Heart left ventricle (tissue), 13 donors: ENCODE data around the gene INSRR.

Experiments used
- POLR2A ChIP-seq, 2 donors: fragments of 450-650 bp; IDR thresholded peaks; one replicate each; pipeline ENCODE4 v1.6.1; 2017; ENCODE audit warnings: antibody characterized with exemption in 2 of 2, mild to moderate bottlenecking in 2 of 2, moderate library complexity in 2 of 2
- TF ChIP-seq, protein P1 (sequence below), 12 donors: fragments of 200-600 bp; sonication (generic) in 4 of 12; IDR thresholded peaks; one replicate each; pipeline versions ENCODE4 v1.5.0 to v1.8.0; 2018 to 2022; ENCODE audit warnings: antibody characterized with exemption in 12 of 12, mild to moderate bottlenecking in 5 of 12
- donor health status: ischemic (EF 13 %, LVEDD 7.1; RV severe dilation, severe dysfunction).
- donor health status: DM: no; HTN: yes; CAD: no.
- donor health status: DM: no; HTN: no; CAD: no.
- donor health status: ischemic (EF 25% LVEDD 6.9; RV normal size, moderate dysfunction).
- donor health status: ischemic (EF 25% LVEDD 5.7; RV mildly dilated, moderate dysfunction).
- donor health status: ischemic (EF 35%, LVEDD 5.7; RV mildly dilated, moderate dysfunction).
- donor health status: nonischemic (EF 11% LVEDD 7.7; RV severe dilation, severe dysfunction).
- donor health status: DM: yes; HTN: yes; CAD: no.
- donor health status: PGD.
- donor health status: ischemic (EF 29% LVEDD 5.4; RV normal size, mild dysfunction).
- donor health status: nonischemic (EF 23%, LVEDD 6.1; RV moderate dilation, normal function).

DNA sequence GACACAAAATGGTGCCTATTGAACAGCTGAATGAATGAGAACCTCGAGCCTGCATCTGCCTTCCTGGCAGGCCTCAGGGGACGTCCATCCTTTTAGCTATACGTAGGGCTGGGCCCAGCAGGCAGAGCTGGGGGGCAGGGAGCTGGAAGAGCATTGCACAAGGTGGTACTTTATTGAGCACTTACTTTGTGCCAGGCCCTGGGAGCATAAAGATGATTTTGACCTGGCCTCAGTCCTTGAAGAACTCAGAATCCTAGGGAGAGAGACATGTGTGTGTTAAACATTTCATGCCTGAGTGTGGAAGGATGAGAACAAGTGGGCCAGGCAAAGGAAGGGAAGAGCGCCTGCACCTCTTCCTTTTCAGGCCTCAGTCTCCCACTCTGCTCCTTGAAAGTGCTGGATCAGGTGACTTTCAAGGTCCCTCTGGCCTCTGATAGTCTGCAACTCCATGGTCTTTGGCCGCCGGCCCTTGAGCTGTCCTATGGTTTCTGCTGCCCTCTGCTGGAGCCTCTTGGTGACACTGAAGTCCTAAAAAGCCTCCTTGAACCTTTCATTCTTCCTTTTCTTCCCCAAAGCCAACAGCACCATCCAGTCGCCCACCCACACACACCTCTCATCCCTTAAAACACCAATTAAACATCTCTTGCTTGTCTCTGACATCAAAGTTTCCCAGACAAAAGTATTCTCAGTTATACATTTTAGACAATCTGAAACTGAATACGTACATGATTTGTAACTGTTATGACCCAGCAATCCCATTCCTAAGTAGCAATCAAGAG lies 31.1 kb upstream of the INSRR start:
- TF ChIP-seq, protein P1, sequence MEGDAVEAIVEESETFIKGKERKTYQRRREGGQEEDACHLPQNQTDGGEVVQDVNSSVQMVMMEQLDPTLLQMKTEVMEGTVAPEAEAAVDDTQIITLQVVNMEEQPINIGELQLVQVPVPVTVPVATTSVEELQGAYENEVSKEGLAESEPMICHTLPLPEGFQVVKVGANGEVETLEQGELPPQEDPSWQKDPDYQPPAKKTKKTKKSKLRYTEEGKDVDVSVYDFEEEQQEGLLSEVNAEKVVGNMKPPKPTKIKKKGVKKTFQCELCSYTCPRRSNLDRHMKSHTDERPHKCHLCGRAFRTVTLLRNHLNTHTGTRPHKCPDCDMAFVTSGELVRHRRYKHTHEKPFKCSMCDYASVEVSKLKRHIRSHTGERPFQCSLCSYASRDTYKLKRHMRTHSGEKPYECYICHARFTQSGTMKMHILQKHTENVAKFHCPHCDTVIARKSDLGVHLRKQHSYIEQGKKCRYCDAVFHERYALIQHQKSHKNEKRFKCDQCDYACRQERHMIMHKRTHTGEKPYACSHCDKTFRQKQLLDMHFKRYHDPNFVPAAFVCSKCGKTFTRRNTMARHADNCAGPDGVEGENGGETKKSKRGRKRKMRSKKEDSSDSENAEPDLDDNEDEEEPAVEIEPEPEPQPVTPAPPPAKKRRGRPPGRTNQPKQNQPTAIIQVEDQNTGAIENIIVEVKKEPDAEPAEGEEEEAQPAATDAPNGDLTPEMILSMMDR (IDR thresholded peaks at IDR 0.05): peak; percentile 72 to 91 (median 83)
- no peak for TF ChIP-seq POLR2A (IDR thresholded peaks at IDR 0.05)
